GM19395 (cell line): ENCODE measurements around the gene CFAP65.
A peak's percentile ranks its signal among the peaks of the same experiment; 100 is the strongest.

Source experiments
- ATAC-seq: cut with Tn5 transposase; IDR thresholded peaks from one replicate; pipeline ENCODE4 v1.9.1; 2021; ENCODE audit warnings: mild to moderate bottlenecking, moderate library complexity; ENCODE audit not compliant: unreplicated experiment

The CFAP65 gene

DNA sequence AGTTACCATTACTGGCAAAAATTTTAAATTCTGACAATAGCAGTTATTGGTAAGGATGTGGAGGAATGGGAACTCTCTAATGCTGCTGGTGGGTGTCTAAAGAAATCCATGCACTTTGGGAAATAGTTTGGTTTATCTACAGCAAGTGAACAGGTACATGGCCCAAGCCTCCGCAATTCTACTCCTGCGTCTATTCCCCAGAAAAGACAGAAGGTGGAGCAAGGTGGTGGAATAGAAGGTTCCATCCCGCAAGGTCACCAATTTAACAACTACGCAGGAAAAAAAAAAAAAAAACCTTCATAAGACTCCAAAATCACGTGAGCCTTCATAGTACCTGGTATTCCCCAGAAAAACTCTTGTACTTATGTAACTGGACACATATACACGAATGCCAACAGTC lies 6.5 kb downstream of the CFAP65 start:
- ATAC-seq: no peak

- no peak for ATAC-seq
These were observed 9.1 kb downstream of the CFAP65 start for GRCh38 chr2:219032051-219032745.

DNA sequence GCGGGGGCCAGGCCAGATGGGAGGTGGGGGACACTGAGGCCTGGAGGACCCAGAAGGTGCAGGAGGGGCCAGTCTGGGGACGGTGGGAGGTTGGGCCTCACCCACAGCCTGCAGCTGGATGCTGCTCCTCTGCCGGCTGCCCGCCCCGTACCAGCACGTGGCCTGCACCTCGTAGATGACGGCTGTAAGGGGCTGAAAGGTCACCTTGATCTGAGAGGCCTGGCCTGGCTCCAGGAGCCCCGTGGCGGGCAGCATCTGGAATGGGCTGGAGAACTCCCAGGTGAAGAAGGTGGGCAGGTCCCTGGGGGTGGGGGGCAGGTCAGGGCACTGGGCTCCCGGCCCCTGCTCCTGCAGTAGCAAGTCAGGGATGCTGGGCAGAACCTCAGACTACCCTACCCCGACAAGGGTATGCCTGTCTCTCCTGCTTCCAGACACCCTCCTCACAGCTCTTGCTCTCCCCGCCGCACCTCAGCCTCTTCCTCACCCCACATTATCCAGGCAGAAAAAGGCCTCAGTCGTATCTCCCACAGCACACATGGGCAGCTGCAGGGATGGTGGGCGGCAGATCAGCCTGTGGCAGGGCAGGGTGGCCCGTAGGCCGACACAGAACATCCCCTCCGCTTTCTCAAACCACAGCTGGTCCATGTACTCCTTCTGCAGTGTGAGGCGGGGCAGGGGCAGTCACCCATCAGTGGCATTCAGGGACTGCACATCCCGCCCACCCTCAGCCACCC lies 10.1 kb downstream of the CFAP65 start:
- no peak for ATAC-seq

DNA sequence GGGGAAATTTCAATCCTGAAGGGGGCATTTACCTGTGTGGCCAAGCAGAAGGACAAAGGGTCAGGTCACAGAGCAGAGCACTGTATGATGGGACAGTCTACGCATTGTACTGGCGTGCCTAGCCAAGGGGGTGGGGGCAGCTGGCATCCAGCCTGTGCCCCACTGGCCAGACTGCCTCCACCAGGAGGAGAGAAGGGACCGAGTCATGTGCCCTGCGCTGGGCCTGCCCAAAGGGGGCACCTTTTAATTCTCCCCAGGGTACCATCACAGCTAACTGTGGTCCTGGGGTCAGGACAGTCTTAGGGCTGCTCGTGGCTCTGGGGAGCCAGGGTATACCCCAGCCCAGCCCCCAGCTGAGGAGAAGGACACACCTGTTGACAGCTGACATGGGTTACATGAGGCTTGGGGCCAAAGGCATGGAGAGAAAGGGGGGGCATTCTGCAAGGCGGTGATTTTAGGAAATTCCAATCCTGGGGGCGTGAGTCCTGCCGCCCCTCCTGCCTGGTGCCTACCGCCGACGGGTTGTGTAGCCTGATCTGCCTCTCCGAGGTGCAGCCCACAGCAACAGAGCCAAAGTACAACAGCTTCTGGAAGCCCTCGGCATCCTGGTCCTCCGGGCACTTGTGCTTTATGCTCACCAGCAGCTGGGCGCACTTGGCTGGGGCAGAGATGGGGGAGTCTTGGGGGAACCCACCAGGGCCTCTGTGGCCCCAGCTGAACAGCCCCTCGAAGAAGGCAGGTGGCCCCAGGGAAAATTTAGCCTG lies 11.0 kb downstream of the CFAP65 start:
- no peak for ATAC-seq

DNA sequence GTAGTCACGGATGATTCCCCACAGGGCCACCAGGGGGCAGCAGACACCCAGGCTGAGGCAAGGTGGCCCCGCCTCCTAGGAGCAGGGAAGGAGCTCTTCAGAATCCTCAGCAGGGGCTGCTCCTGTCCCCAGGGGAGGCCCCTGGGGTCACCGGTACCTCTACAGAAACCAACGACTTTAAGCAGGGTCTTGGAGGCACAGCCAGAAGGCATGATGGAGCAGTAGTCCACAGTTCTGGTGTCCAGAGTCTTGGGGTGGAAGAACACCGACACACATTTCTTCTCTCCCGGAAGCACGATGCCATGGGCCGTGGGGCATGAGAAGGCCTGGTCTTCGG lies 11.5 kb downstream of the CFAP65 start:
- peak; percentile 86 for ATAC-seq

DNA sequence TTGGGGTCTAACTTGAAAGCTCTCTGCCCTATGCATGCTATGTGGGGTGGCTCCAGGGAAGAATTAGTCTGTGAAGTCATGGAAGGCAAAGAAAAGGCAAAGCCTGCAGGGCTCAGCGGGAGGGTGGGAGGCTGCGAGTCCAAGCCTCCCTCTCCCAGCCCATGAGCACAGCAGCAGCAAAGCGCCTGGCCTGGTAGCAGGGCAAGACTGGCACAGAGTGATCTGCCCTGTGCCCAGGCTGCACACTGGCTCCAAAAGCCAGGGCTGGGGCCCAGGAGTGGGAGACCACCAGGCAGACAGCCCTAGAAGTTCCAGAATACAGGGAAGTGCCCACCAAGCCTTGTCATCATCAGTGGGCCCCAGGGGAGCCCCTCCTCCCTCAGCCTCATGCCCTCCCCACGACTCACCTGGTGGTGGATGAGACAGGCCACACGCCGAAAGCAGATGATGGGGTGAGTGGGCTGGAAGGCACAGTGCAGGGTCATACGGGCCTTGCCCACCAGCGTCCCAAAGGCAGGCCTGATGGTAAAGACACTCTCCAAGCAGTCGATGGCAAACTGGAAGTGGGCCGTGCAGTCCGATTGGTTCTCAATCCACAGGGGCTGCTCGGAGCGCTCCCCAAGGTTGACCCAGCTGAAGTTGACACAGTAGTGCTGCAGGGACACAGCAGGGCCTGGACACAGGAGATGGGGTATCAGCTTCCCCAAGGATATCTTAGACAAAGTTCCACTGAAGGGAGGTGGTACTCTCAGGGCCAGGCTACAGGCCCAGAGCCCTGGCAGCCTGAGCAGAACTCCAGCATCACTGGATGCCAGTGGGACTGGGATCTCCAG lies 12.1 kb downstream of the CFAP65 start:
- peak; percentile 38 for ATAC-seq

GRCh38 chr2:219028141-219028540 lies 13.2 kb downstream of the CFAP65 start:
- ATAC-seq: no peak

GRCh38 chr2:219027511-219028055 lies 13.7 kb downstream of the CFAP65 start:
- no peak for ATAC-seq

DNA sequence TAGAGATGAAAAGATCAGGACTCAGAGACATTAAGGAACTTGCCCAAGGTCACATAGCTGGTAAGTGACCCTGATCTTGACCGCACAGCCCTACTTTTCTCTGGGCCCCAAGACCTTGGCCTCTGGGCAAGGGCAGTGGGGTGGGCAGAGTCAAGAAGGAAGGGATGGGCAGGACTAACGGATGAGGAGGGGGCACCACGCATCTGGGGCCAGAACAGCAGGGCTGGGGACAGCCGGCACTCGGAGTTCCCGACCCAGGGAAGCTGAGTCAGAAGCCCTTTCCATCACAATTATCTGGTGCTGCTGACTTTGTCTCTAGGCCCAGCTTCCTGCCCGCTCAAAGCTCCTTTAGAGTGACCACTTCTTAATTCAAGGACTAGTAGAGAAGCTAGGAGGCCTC lies 14.4 kb downstream of the CFAP65 start:
- no peak for ATAC-seq

DNA sequence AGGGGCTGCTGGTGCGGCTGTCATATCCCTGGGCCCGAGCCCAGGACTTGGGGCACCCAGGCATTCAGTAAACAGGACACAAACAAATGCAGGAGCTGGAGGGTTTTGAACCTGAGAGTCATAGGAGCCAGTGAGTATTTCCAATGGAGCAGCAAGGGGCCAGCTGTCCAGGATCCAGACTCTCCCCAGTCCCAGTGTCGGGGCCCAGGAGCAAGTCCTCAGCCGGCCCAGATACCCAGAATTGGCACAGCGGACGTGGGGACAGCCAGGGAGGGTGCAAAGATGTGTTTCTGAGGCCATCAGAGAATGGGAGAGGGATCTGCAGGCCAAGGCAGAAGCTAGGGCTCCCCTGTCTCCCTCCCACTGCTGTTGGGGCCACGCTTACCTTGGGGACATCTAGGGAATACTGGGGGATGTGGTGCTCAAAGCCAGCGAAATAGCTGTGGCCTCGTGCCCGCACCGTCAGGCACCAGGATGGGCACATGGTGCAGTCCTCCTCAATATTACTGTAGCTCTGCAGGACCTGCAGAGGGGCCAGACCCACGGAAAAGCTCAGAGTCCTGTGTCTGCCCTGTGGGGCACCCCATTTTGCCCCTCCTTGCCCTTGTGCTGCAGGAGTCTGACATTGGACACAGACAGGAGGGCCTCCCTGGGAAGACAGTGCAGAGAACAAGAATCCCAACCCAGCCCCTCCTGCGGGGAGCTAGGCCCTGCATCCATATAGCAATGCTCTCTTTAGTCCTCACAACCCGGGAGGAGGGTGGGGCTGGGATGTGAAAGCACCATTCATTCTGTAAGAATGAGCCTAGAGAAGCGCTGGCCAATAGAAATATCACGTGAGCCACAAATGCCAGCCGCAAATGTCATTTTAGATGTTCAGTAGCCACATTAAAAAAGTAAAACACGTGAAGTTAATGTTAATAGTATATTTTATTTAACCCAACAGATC lies 15.4 kb downstream of the CFAP65 start:
- ATAC-seq: no peak

GRCh38 chr2:219024059-219024458 lies 17.3 kb downstream of the CFAP65 start:
- no peak for ATAC-seq

DNA sequence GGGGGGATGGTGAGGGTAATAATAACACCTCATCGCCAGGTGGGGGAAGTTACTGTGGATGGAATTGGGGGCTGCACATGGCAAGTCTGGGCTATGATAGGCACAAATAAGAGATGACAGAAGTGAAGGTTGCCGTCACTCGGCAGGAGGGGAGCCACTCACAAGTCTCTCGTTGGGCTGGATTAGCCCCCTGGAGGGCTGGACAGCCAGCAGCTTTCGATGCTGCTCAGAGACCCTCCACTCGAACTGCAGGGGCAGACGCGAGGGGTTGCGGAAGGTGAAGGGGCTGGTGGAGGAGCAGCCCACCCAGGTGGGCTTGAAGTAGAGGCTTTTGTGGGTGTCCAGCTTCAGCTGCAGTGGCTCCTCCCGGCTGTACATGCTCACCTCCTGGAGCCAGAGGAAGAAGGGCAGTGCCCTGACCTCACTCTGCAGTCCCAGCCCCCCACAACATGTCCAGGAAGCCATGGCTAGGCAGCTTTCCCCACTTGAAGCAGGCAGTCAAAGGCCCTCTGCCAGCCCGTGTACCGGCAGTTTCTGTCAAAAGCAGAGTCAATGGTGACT lies 18.2 kb downstream of the CFAP65 start:
- ATAC-seq: no peak

- no peak for ATAC-seq
These were observed 18.7 kb downstream of the CFAP65 start for GRCh38 chr2:219022616-219023015.

DNA sequence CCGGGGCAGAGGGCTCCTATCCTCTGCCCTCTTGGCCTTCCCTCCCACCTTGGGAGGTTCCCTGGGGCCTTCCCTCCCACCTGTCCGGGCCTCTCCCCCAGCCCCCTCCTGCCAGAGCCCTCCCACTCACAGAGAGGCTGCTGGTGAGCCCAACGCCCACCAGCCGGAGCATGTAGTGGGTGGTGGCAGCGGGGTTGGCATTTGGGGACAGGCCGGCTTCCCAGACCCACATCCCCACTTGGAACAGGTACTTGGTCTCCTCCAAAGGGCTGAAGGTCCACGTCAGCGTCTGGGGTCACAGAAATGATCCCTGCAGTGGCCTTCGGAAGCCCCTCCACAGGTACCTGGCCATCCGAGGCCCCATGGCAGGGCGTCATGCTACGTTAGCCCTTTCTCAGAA lies 19.3 kb downstream of the CFAP65 start:
- ATAC-seq: no peak

GRCh38 chr2:219021591-219021990 lies 19.7 kb downstream of the CFAP65 start:
- ATAC-seq: no peak

GRCh38 chr2:219020604-219021365 lies 20.5 kb downstream of the CFAP65 start:
- no peak for ATAC-seq

DNA sequence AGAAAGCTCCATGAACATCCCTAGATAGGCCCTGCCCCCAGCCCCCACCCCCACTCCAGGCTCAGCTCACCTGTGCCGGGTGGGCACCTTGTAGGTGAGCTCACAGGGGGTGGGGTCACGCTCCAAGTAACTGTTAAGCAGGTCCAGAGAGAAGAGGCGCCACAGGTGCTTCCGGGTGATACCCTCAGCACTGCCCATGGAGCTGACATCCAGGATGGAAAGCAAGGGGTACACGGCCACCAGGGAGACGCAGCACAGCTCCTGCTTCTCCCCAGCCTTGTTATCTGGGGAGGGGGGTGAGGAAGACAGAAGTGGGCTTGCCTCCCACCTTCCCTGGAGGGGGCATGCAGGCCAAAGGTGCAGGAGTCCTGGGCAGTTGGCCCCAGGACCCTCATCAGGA lies 21.9 kb downstream of the CFAP65 start:
- ATAC-seq: no peak

DNA sequence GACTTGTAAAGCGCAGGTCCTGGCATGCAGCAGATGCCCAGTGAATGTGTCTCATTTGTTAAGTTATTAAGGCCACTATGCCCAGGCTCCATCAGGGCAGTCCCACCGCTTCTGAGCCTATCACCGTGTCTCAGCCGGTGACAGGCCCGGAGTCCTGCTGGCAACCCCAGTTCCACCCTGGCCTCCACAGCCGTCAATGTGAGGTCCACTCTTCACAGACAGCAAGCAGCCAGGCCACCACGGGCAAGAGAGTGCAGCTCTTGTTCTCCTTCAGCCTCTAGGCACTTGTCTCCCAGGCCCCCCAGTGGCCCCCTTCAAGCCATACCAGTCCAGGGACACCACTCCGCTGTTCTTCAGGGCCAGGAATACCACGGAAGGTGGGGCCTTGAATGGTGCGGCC lies 22.6 kb downstream of the CFAP65 start:
- no peak for ATAC-seq

DNA sequence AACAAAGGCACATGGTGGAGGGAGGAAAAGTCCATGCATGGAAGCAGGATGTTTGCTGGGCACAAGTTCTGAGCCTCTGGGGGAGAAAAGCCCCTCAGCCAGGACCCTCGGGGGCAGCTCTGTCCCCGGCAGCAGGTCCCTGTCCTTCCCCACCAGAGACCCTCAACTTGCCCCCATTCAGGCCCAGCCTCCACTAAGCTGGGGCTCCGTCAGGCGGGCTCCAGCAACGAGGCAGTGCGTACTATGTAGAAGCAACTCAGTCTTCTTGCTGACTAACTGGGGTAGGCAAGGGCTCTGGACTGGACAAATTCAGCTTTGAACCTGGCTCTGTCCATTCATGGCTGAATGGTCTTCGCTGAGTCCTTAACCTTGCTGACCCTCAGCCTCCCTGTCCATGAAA lies 23.0 kb downstream of the CFAP65 start:
- ATAC-seq: no peak
